GM12874 (cell line): ENCODE results near the gene NCOA1.

Experiments
- CTCF ChIP-seq: IDR thresholded peaks from 2 replicates; pipeline ENCODE4 v1.5.1; 2011; ENCODE audit warnings: low read depth, mild to moderate bottlenecking, control low read depth, low read length, moderate library complexity; ENCODE audit not compliant: insufficient read depth

NCOA1 gene

GRCh38 chr2:24515831-24516230, 24.8 kb downstream of the NCOA1 start:
- TF ChIP-seq CTCF, result no peak

GRCh38 chr2:24517247-24517646, 26.2 kb downstream of the NCOA1 start:
- TF ChIP-seq CTCF, result no peak

GRCh38 chr2:24520175-24520574, 29.1 kb downstream of the NCOA1 start:
- no peak for TF ChIP-seq CTCF

- TF ChIP-seq CTCF, result no peak
These were observed 30.3 kb downstream of the NCOA1 start for GRCh38 chr2:24521162-24521857.

GRCh38 chr2:24521975-24522639, 31.1 kb downstream of the NCOA1 start:
- no peak for TF ChIP-seq CTCF

- no peak for TF ChIP-seq CTCF
These were observed 36.5 kb downstream of the NCOA1 start for GRCh38 chr2:24527536-24527935.

- TF ChIP-seq CTCF, result no peak
These were observed 39.7 kb downstream of the NCOA1 start for GRCh38 chr2:24530796-24531195.
